GM20000 (cell line): ENCODE measurements around the gene PAX8.

ENCODE experiments used
- DNase-seq: peaks from one replicate; pipeline ENCODE4 v3.0.0; 2012; ENCODE audit warnings: low spot score
- CTCF ChIP-seq: IDR thresholded peaks from 2 replicates; pipeline ENCODE4 v1.5.1; 2012; ENCODE audit warnings: mild to moderate bottlenecking, control low read depth; ENCODE audit errors: extremely low read depth, missing control alignments

The PAX8 gene

GRCh38 chr2:113217455-113218282 lies 61.1 kb downstream of the PAX8 start:
- no peak for DNase-seq
- no peak for TF ChIP-seq CTCF

- no peak for DNase-seq
- no peak for TF ChIP-seq CTCF
Observed at GRCh38 chr2:113216891-113217454, 61.7 kb downstream of the PAX8 start.

GRCh38 chr2:113216321-113216720 lies 62.4 kb downstream of the PAX8 start:
- no peak for TF ChIP-seq CTCF
- DNase-seq, result no peak

GRCh38 chr2:113215056-113215455 lies 63.7 kb downstream of the PAX8 start:
- TF ChIP-seq CTCF, result no peak
- no peak for DNase-seq

- TF ChIP-seq CTCF, result no peak
- no peak for DNase-seq
Observed at GRCh38 chr2:113214141-113214540, 64.6 kb downstream of the PAX8 start.

- no peak for TF ChIP-seq CTCF
- DNase-seq, result no peak
Observed at GRCh38 chr2:113213061-113213930, 65.4 kb downstream of the PAX8 start.
